Purkinje cell (primary cell): ENCODE results near the gene RPS17. TPM values are rescaled to one million over a fixed set of nuclear protein-coding genes. Genes with fewer than 3 reads are reported as not detected.

Experiments used
- polyA plus RNA-seq: library from polyadenylated mRNA; unstranded; fragments of >200 nt; fragmentation: Nextera tagmentation; gene quantifications from 2 replicates; pipeline ENCODE4 v1.2.1, GENCODE V29; 2014

RPS17 gene
- polyA plus RNA-seq = 540 and 566 TPM in 2 replicates

DNA sequence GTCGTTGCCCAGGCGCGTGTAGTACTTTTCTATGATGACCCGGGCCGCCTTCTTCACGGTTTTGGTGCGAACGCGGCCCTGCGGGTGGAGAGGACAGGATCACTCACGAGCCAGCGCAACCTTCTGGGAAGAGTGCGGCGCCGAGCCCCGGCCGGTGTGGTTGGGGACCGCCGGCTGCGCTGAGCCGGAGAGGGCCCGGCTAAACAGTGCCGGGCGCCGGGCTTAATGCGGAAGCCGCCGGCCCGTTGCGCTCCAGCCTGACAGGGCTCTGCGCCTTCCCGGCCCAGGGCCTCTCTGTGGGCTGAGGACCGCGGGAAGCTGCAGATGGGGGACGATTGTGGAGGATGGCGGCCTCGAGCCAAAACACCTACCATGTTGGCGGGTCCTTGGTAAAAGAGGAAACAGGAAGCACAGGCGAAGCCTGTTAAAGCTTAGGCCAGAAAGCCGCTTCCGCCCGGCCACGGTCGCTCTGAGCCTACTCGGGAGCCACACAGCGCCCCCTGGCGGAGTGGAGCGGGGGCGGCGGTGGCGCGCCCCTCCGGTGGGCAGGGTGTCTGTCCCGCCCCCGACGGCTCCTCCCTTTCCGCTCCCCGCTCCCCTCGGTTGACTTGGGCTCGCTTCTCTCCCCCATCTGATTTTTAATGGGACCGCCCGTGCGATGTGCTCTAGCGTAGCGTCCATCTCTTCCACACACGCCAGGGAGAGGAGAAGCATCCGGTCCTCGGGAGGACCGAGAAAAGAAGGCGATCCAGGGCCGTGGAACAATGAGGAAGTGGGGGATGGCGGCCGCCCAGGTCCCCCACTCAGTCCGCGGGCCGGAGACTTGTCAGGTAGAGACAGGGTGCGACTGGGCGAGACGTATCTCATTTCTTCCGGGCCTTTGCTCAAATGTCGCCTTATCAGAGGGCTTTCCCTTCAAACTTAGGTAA lies at the start of gene RPS17:
TSS of gene RPS17 (minus strand) at position 403 of the 929 bp plus-strand sequence. CDS start at position 374, 29 bp downstream.

Other genes with a start within 250 kb of the RPS17 start
- 0.42 and 1.0 TPM in 2 replicates for gene GOLGA6L10, start 191.0 kb downstream of the RPS17 start, polyA plus RNA-seq
- 1.4 and 2.7 TPM in 2 replicates for gene GOLGA6L9, start 110.6 kb downstream of the RPS17 start, polyA plus RNA-seq
- 49.0 and 55.0 TPM in 2 replicates for gene CPEB1, start 106.9 kb upstream of the RPS17 start, polyA plus RNA-seq
- 96.5 and 115 TPM in 2 replicates for gene AP3B2, start 169.4 kb upstream of the RPS17 start, polyA plus RNA-seq